ELF-1 (cell line): ENCODE measurements around the gene GABRG3.

Experiments used
- DNase-seq: peaks from one replicate; pipeline ENCODE4 v3.0.0-alpha.2; 2016; ENCODE audit warnings: low read depth, low spot score

The GABRG3 gene

GRCh38 chr15:27095886-27096624, 125.1 kb downstream of the GABRG3 start:
- no peak for DNase-seq

- no peak for DNase-seq
Observed at GRCh38 chr15:27097506-27097905, 126.5 kb downstream of the GABRG3 start.

GRCh38 chr15:27101982-27102381, 131.0 kb downstream of the GABRG3 start:
- no peak for DNase-seq

- DNase-seq = no peak
Observed at GRCh38 chr15:27111323-27111722, 140.3 kb downstream of the GABRG3 start.

GRCh38 chr15:27114473-27114872, 143.5 kb downstream of the GABRG3 start:
- no peak for DNase-seq

- no peak for DNase-seq
Observed at GRCh38 chr15:27119695-27120266, 148.8 kb downstream of the GABRG3 start.

- no peak for DNase-seq
Observed at GRCh38 chr15:27121672-27122071, 150.7 kb downstream of the GABRG3 start.

- no peak for DNase-seq
Observed at GRCh38 chr15:27123291-27123690, 152.3 kb downstream of the GABRG3 start.

GRCh38 chr15:27123808-27124207, 152.8 kb downstream of the GABRG3 start:
- peak; percentile 21 for DNase-seq

GRCh38 chr15:27124287-27124871, 153.4 kb downstream of the GABRG3 start:
- DNase-seq = peak; percentile 85

GRCh38 chr15:27125185-27125584, 154.2 kb downstream of the GABRG3 start:
- no peak for DNase-seq

GRCh38 chr15:27126449-27126848, 155.5 kb downstream of the GABRG3 start:
- DNase-seq = no peak

- peak; percentile 35 for DNase-seq
Observed at GRCh38 chr15:27127815-27128570, 157.0 kb downstream of the GABRG3 start.

GRCh38 chr15:27133249-27133648, 162.3 kb downstream of the GABRG3 start:
- DNase-seq = no peak

GRCh38 chr15:27134481-27134880, 163.5 kb downstream of the GABRG3 start:
- no peak for DNase-seq

GRCh38 chr15:27135151-27135550, 164.2 kb downstream of the GABRG3 start:
- DNase-seq = no peak

GRCh38 chr15:27137127-27137526, 166.1 kb downstream of the GABRG3 start:
- DNase-seq = no peak

GRCh38 chr15:27165590-27165989, 194.6 kb downstream of the GABRG3 start:
- no peak for DNase-seq

- no peak for DNase-seq
Observed at GRCh38 chr15:27166917-27167316, 195.9 kb downstream of the GABRG3 start.

- DNase-seq = no peak
Observed at GRCh38 chr15:27167738-27168137, 196.8 kb downstream of the GABRG3 start.

- no peak for DNase-seq
Observed at GRCh38 chr15:27170851-27171250, 199.9 kb downstream of the GABRG3 start.

- no peak for DNase-seq
Observed at GRCh38 chr15:27172821-27173220, 201.8 kb downstream of the GABRG3 start.
